Measurements from ENCODE around the gene IL1A.

IL1A gene

GRCh38 chr2:112791019-112791418 lies 6.7 kb upstream of the IL1A start:
- no peak for DNase-seq

DNA sequence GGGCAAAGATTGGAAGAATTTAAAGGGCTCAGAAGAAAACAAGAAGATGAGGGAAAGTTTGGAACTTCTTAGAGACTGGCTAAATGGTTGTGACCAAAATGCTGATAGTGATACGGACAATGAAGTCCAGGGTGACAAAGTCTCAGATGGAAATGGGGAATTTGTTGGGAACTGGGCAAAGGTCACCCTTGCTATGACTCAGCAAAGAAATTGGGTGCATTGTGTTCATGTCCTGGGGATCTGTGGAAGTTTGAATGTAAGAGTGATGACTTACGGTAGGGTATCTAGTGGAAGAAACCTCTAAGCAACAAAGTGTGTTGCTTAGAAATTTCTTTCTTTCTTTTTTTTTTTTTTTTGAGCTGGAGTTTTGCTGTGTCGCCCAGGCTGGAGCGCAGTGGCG lies 6.0 kb upstream of the IL1A start:
- no peak for DNase-seq

GRCh38 chr2:112789186-112789585 lies 4.9 kb upstream of the IL1A start:
- no peak for DNase-seq

DNA sequence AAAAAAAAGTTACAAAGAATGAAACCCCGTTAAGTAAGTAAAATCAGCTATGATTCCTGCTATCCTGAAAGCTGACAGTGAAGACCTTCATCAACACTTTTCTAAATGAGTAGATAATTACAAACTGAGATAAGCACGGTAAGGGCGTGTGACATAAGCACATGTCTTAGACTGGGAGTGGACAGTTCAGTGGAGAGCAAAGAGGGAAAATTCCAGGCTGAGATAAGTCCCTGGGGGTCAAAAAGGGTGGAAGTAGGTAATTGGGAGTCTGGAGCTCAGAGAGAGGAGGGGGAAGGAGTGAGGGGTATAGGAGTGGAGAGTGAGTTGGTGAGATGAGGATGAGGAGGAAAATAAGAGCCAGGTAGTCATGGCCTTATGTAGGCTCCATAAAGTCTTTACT lies 4.4 kb upstream of the IL1A start:
- DNase-seq, result no peak

DNA sequence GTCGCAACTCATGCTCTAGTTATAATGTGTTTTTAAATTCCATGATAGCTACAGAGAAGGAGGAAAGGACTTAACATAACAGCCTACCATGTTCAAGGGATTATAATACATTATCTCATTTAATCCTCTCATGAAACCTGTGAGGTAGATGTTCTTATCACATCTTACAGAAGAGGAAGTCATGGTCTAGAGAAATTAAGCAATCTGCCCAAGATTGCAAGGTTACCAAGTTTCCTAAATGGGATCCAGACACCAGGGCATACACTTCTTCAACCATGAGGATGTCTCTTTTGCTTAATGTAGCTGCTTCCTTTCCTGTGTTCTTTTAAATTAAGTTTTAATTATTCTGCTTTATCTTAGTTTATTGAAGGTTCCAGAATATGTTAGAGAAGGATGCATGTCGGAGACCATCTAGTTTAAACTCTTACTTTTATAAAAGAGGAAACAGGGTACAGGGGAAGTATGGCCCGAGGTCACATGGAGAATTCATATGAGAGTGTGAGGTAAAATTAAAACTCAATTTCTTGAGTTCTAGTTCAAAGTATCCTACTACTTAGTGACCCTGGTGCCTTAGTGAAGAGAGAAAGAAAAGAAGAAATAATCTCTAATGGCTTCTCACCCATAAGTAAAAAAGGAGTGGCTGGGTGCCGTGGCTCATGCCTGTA lies 3.6 kb upstream of the IL1A start:
- no peak for DNase-seq

DNA sequence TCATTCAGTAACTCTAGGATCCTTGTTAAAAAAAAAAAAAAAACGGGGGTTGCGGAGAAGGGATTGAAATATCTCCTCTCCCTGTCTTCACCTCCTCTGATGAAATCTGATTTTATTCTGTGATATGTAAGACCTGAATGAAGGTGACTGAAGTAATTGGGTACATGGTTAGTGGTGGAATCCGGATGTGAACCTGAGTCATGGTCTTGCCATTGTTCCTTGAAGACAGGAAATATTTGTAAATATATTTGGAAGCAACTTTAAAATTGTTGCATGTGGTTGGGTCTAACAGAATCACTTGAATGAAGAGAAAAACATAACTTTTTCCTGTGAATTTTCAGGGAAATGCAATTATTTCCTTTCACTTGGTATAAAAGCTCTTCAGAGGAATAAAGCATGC lies 3.0 kb upstream of the IL1A start:
- DNase-seq, result no peak

DNA sequence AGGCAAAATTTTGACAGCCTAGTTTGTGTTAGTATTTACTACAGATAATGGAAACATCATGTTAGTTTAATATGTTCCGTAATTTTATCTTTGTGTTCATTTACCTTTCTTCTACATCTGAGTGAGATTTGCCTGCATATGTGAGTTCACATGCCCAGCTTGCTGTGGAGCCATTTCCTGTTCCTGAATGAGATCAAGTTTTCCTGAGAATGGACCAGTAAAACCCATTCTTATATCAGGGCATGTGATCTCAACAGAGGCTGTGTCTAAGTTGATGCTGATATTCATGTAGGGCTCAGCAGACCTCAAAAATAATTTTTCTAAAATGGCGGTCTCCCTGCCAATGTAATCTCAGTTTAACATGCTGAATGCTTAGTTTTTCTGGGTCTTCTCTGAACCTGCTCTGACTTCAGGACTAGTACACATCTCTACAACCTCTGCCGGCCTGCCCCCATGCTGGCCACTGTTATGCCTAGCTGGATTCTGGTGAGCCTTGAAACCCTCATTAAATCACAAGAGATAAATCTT lies 1.0 kb downstream of the IL1A start:
- no peak for DNase-seq

DNA sequence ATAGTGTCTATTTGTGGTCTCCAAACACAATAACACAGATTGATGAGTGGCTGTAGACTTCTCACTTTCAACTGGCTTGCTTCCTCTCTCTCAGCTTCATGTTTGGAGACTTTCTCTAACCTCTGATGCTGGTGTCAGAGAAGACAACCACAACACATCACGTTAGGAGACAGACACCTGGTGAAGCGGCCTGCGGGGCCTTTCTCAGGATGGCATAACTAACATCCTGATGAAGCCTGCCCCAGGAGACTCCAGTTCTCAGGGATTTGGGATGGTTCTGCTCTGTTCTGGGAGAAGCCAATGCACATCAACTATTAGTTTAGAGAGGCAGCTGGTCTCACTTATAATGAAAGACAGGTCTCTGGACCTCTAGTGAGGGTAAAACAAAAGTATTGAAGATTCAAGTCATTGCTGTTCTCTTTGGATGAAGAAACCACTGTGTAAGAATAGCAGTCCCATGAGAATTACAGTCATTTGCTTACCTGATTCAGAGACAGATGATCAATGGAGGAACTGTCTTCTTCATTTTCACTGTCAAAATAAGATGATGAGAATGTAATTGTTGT lies 2.0 kb downstream of the IL1A start:
- DNase-seq, result no peak

GRCh38 chr2:112779598-112779997 lies 4.7 kb downstream of the IL1A start:
- DNase-seq, result no peak

DNA sequence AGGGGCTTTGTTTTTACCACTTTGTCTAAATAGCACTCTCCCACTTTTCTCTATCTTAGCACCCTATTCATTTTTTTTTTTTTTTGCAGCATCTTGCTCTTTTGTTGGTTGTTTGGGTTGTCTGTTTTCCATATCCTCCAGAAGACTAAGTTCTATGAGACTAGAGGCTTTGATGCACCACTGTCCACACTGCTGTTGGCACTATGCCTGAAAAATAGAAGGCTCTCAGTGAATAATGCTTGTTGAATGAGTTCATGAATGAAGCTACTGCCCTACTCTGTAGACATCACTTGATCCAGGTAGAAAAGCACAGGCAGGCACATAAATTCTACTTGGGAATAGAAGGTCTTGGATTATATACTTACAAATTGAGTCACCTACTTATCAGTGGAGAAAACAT lies 7.3 kb downstream of the IL1A start:
- no peak for DNase-seq

GRCh38 chr2:112776113-112776512 lies 8.2 kb downstream of the IL1A start:
- no peak for DNase-seq

DNA sequence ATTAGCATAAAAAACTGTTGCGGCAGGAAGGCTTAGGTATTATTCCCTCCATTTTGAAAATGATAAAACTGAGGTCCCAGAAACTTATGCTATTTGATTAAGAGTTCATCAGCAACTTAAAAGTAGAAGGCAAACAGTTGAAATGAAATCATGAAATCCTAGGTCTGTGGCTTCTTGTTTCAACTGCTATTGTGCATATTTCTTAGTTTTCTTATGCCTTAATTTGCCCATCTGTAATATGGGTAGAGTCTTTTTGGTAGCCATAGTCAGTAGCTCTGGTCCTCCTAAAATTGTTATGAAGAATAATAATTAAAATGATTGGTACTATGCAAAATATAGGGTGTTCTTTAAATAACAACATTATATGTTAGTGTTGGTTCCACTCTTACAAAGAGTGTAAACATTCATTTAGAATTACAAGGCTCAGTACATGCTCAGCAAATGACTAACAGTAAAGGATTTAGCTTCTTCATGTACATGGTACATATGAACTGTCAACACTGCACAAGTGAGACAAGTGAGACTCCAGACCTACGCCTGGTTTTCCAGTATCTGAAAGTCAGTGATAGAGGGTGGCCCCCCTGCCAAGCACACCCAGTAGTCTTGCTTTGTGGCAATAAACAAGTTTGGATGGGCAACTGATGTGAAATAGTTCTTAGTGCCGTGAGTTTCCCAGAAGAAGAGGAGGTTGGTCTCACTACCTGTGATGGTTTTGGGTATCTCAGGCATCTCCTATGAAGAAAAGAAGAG lies 9.6 kb downstream of the IL1A start:
- no peak for DNase-seq

GRCh38 chr2:112773556-112773955 lies 10.7 kb downstream of the IL1A start:
- DNase-seq, result no peak

GRCh38 chr2:112772911-112773475 lies 11.3 kb downstream of the IL1A start:
- no peak for DNase-seq

DNA sequence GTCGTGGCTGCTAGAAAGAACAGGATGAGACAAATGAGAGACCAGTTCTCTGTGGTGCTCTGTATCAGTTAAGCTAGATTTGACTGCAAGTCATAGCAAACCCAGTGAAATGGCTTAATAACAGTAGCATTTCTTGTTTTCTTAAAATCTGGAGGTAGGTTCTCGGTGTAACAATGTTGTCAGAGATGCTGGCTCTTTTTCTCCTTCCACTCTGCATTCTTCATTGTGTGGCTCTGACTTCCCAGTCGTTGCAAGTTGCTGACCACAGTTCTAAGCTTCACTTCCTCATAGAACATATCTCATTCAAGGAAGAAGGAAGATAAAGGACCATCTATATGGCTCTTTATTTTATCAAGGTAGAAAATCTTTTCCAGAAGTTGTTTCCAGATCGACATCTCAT lies 12.0 kb downstream of the IL1A start:
- DNase-seq, result no peak

GRCh38 chr2:112768432-112768831 lies 15.9 kb downstream of the IL1A start:
- no peak for DNase-seq

DNA sequence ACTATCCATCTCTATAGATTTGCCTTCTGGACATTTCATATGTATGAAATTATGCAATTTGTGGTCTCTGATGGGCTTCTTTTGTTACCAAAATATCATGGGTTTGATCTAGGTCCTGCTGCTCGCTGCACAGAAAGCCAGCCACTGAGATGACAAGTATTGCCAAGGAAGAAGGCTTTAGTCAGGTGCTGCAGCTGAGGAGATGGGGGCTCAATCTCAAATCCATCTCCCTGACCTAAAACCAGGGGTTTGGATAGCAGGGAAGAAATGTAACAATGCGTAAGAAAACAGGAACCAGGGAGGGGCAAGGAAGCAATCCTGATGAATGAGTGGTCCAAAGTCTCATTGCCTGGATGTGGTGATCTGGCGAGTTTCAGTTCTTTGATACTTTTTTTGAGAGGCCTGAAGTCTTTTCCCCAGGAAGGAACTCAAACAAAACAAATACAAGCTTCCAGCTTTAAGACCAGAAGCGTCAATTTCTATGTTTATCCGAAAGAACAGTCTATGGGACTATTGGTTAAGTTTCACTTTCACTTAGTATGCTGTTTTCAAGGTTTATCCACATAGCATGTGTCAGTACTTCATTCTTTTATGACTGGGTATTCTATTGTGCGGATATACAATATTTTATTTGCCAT lies 16.5 kb downstream of the IL1A start:
- no peak for DNase-seq

DNA sequence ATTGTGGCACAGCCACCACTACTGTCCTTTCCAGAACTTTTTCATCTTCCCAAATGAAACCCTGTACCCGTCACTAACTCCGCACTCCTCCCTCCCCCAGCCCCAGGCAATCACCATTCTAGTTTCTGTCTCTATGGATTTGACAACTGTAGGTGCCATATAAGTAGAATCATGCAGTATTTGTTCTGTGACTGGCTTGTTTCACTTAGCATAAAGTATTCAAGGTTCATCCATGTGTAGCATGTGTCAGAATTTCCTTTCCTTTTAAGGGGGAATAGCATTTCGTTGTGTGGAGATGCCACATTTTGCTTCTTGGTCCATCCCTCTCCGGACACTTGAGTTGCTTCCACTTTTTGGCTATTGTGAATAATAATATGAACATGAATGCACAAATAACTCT lies 19.0 kb downstream of the IL1A start:
- no peak for DNase-seq

- DNase-seq, result peak; percentile 91
Observed at GRCh38 chr2:112764071-112765044, 19.9 kb downstream of the IL1A start, which contains the start of gene CKAP2L. TSS of gene CKAP2L (minus strand) at chr2:112764609. CDS start at chr2:112764598, 11 bp downstream.

DNA sequence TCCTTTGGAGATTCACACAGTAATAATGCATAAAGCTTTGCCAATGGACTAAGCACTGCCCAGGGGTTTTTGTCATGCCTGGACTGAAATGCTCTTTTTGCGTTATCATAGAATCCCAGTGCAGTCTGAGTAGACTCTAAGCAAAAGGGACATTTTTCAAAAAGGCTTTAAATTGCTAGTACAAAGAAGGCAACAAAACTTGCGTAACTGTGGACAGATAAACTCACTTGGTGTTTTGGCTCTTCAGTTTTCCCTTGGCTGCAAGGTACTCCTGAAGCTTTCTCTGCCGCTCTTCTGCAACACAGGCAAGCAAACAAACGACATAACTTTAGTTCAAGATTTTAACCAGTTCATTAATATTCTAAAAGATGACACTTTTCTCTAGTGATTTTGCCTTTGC lies 22.0 kb downstream of the IL1A start:
- no peak for DNase-seq

DNA sequence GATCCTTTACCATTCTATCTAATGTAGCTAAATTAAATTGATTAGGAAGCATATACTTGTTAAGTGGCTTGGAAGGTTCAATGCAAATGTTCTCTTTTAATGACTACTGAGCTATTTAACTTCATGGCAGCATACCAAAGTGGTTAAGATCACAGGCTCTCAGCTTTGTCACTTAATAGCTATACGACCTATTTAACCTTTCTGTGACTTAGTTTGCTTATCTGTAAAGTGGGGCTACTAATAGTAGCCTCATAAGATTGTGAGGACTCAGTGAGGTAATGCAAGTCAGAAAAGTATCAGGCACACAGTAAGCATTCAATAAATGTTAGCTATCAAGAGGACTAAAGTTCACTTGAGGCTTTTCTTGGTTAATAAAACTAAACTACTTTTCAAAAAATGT lies 24.1 kb downstream of the IL1A start:
- no peak for DNase-seq

- DNase-seq, result no peak
Observed at GRCh38 chr2:112758711-112759110, 25.6 kb downstream of the IL1A start.
